Endothelial cell of umbilical vein (primary cell): ENCODE data around the gene TP53RK. TPM values are rescaled to one million over a fixed set of nuclear protein-coding genes. Genes with fewer than 3 reads are reported as not detected.

Experiments
- BruUV-seq: library from RNA; stranded (reverse); fragments of 400-500 nt; replicated peaks from 2 replicates; lab custom pipeline; 2021; lab: Mats Ljungman, UMichigan
- CTCF ChIA-PET: fragments of 300-600, 350-600 bp; sonication (Branson Sonifier 250); formaldehyde crosslinking; loops from one replicate; lab custom pipeline; 2021; ENCODE audit warnings: antibody characterized with exemption, inconsistent platforms; lab: Charles Lee
- POLR2A ChIA-PET: fragments of 300-600, 350-600 bp; sonication (Branson Sonifier 250); formaldehyde crosslinking; loops from one replicate; lab custom pipeline; 2021; ENCODE audit warnings: antibody characterized with exemption, inconsistent platforms; lab: Charles Lee
- DNase-seq: peaks from one replicate; pipeline ENCODE4 v3.0.0-alpha.2; 2011; ENCODE audit warnings: low read depth, low spot score
- FAIRE-seq: peaks from 2 replicates; lab custom pipeline; 2011; peaks lifted over from hg19 to GRCh38; lab: Jason Lieb, UNC
- H2AFZ ChIP-seq: 2 replicates; pipeline ENCODE4 v1.6.0; 2012; ENCODE audit warnings: low read depth, low read length, control low read depth, inconsistent platforms
- H3K27ac ChIP-seq: 2 replicates; pipeline ENCODE4 v1.5.1; 2011; ENCODE audit warnings: low read depth, mild to moderate bottlenecking, control low read depth, low read length, moderate library complexity; ENCODE audit not compliant: insufficient read depth
- H3K27me3 ChIP-seq, 2 experiments: 2 replicates each; pipeline versions ENCODE4 v1.6.0 to v1.6.1; 2011; ENCODE audit warnings: low read length in 2 of 2, mixed read lengths in 1 of 2; ENCODE audit not compliant: control insufficient read depth in 2 of 2, insufficient read depth in 2 of 2
- H3K36me3 ChIP-seq, 2 experiments: 2 replicates in 1 of 2; 3 replicates in 1 of 2; pipeline ENCODE4 v1.5.1; 2011; ENCODE audit warnings: low read length in 2 of 2, mild to moderate bottlenecking in 1 of 2, moderate library complexity in 1 of 2; ENCODE audit not compliant: control insufficient read depth in 2 of 2, insufficient read depth in 2 of 2; ENCODE audit errors: extremely low read depth in 1 of 2
- H3K4me1 ChIP-seq: 3 replicates; pipeline ENCODE4 v1.5.1; 2011; ENCODE audit warnings: mild to moderate bottlenecking, low read length; ENCODE audit not compliant: control insufficient read depth, insufficient read depth; ENCODE audit errors: extremely low read depth
- H3K4me2 ChIP-seq: 2 replicates; pipeline ENCODE4 v1.6.1; 2011; ENCODE audit warnings: low read length, control low read depth, mixed read lengths; ENCODE audit not compliant: insufficient read depth
- H3K4me3 ChIP-seq, 3 experiments: fragments of 200-600 bp in 1 of 3; sonication (generic), shearing (Covaris generic) in 1 of 3; replicated peaks in 1 of 3; 2 replicates each; pipeline ENCODE4 v1.5.1; 2011 to 2016; ENCODE audit warnings: control low read depth in 3 of 3, low read length in 3 of 3, mild to moderate bottlenecking in 2 of 3, inconsistent platforms in 1 of 3, low read depth in 1 of 3, moderate library complexity in 1 of 3; ENCODE audit not compliant: insufficient read depth in 1 of 3
- H3K79me2 ChIP-seq: 2 replicates; pipeline ENCODE4 v1.6.0; 2012; ENCODE audit warnings: low read length, inconsistent platforms; ENCODE audit not compliant: control insufficient read depth, insufficient read depth
- H3K9ac ChIP-seq: replicated peaks from 2 replicates; pipeline ENCODE3; 2011; ENCODE audit warnings: low read length, control low read depth; ENCODE audit not compliant: insufficient read depth; ENCODE audit errors: extremely low read depth
- H3K9me1 ChIP-seq: replicated peaks from 3 replicates; pipeline ENCODE4 v1.6.0; 2011; ENCODE audit warnings: mild to moderate bottlenecking, low read length; ENCODE audit not compliant: control insufficient read depth, insufficient read depth; ENCODE audit errors: extremely low read depth
- H3K9me3 ChIP-seq: replicated peaks from 2 replicates; pipeline ENCODE4 v1.5.1; 2012; ENCODE audit warnings: low read length, inconsistent platforms; ENCODE audit not compliant: control insufficient read depth, insufficient read depth
- H4K20me1 ChIP-seq: replicated peaks from 2 replicates; pipeline ENCODE3; 2011; ENCODE audit warnings: mild to moderate bottlenecking, low read length; ENCODE audit not compliant: control insufficient read depth, insufficient read depth; ENCODE audit errors: extremely low read depth
- EZH2 ChIP-seq: IDR thresholded peaks from 2 replicates; pipeline ENCODE4 v1.6.1; 2012; ENCODE audit warnings: borderline replicate concordance, low read depth, mild to moderate bottlenecking, moderate library complexity, low read length, inconsistent platforms; ENCODE audit not compliant: severe bottlenecking
- FOS ChIP-seq: IDR thresholded peaks from 2 replicates; pipeline ENCODE4 v1.6.1; 2011; ENCODE audit warnings: mild to moderate bottlenecking, low read length, moderate library complexity, borderline replicate concordance; ENCODE audit not compliant: insufficient read depth
- GATA2 ChIP-seq: IDR thresholded peaks from 2 replicates; pipeline ENCODE4 v1.7.0; 2011; ENCODE audit warnings: low read depth, mild to moderate bottlenecking, moderate library complexity, mixed read lengths, low read length; ENCODE audit not compliant: insufficient read length, insufficient read depth
- MAX ChIP-seq: IDR thresholded peaks from 2 replicates; pipeline ENCODE4 v1.6.1; 2011; ENCODE audit not compliant: insufficient read depth, insufficient read length
- MYC ChIP-seq: IDR thresholded peaks from one replicate; pipeline ENCODE4 v1.6.1; 2011; ENCODE audit warnings: mild to moderate bottlenecking, low read depth, low read length
- dilution Hi-C: fragments of 300-500 bp; cut with MboI; formaldehyde crosslinking; loops from one replicate; pipeline ENCODE4 v1.15.0; 2019; ENCODE audit warnings: low sequenced_read_pairs; ENCODE audit not compliant: extremely low pct_ligation_motif_present
- intact Hi-C: fragments of 100-400 bp; cut with micrococcal nuclease; formaldehyde crosslinking; loops from one replicate; pipeline ENCODE4 v1.10.0; 2022
- polyA plus RNA-seq, 4 experiments: library from polyadenylated mRNA; depleted of rRNA in 3 of 4; stranded (reverse) in 3 of 4; unstranded in 1 of 4; fragments of >200 nt; gene quantifications; 2 replicates each; pipeline versions ENCODE4 v1.2.1 to v1.2.3, GENCODE V29; 2011 to 2012; ENCODE audit warnings: missing spikeins in 1 of 4
- total RNA-seq: library from RNA; stranded (reverse); gene quantifications from 2 replicates; pipeline ENCODE4 v1.2.3, GENCODE V29; 2021
- TF ChIP-seq, protein P1 (sequence below), 2 donors: IDR thresholded peaks; 1 replicate in 1 of 2; 2 replicates in 1 of 2; pipeline ENCODE4 v1.5.1; 2011; ENCODE audit warnings: low read length in 2 of 2, mild to moderate bottlenecking in 2 of 2, moderate library complexity in 2 of 2, control low read depth in 1 of 2, inconsistent platforms in 1 of 2, low read depth in 1 of 2; ENCODE audit not compliant: insufficient read depth in 1 of 2; ENCODE audit errors: extremely low read depth in 1 of 2

The TP53RK gene
- total and polyA plus RNA-seq, 2 donors (not counting 3 experiments of a cell fraction or from before 2014, with no cell fraction given), result 7.0 to 13.1 TPM

GRCh38 chr20:46665602-46666001 lies 23.6 kb downstream of the TP53RK start:
- Histone ChIP-seq H3K79me2 (no peaks in the 10 kb centered on the region), H3K9ac (no peak overlapping the region), H3K4me3 (no peak overlapping the region), H4K20me1 (no peaks in the 10 kb centered on the region), H3K36me3 (no peaks in the 10 kb centered on the region), H3K27me3 (no peaks in the 10 kb centered on the region), H3K27ac (no peak overlapping the region), H3K4me1 (no peaks in the 10 kb centered on the region), H3K9me1 (no peaks in the 10 kb centered on the region), H2AFZ (no peak overlapping the region), H3K4me2 (no peak overlapping the region), H3K9me3 (no peaks in the 10 kb centered on the region)
- dilution Hi-C loops, result no loop called here
- DNase-seq (no peak), FAIRE-seq (no peak)
- CTCF ChIA-PET, result no interaction called here
- intact Hi-C loops, result no loop called here
- TF ChIP-seq EZH2 (no peak), MAX (no peak), MYC (no peak), FOS (no peak), GATA2 (no peak)
- TF ChIP-seq, protein P1, sequence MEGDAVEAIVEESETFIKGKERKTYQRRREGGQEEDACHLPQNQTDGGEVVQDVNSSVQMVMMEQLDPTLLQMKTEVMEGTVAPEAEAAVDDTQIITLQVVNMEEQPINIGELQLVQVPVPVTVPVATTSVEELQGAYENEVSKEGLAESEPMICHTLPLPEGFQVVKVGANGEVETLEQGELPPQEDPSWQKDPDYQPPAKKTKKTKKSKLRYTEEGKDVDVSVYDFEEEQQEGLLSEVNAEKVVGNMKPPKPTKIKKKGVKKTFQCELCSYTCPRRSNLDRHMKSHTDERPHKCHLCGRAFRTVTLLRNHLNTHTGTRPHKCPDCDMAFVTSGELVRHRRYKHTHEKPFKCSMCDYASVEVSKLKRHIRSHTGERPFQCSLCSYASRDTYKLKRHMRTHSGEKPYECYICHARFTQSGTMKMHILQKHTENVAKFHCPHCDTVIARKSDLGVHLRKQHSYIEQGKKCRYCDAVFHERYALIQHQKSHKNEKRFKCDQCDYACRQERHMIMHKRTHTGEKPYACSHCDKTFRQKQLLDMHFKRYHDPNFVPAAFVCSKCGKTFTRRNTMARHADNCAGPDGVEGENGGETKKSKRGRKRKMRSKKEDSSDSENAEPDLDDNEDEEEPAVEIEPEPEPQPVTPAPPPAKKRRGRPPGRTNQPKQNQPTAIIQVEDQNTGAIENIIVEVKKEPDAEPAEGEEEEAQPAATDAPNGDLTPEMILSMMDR (IDR thresholded peaks at IDR 0.05; ENCODE audit: extremely low read depth in 1 of 2, insufficient read depth in 1 of 2, low read depth in 1 of 2, low read length in 2 of 2), result no peak
- no TSS peak for BruUV-seq
- POLR2A ChIA-PET, result no interaction called here
